T-helper 2 cell treated with Interferon-gamma antibody and Interleukin-4, amounts not matched to agents 5 μg/mL and 100 μg/mL, for 36 hours (primary cell): Measurements from ENCODE around the gene ATP5PB.

Source experiments
- DNase-seq: peaks from one replicate; pipeline ENCODE4 v3.0.0; 2021; ENCODE audit warnings: low spot score
- H3K27ac Mint-ChIP-seq: one replicate; pipeline ENCODE4 v1.8.0; 2021; ENCODE audit warnings: mild to moderate bottlenecking, mixed read lengths
- H3K27me3 Mint-ChIP-seq: one replicate; pipeline ENCODE4 v1.8.0; 2021; ENCODE audit warnings: low read depth, mixed read lengths
- H3K36me3 Mint-ChIP-seq: one replicate; pipeline ENCODE4 v1.8.0; 2021; ENCODE audit warnings: low read depth, mixed read lengths
- H3K4me1 Mint-ChIP-seq: one replicate; pipeline ENCODE4 v1.8.0; 2021; ENCODE audit warnings: low read depth, mixed read lengths
- H3K4me3 Mint-ChIP-seq: one replicate; pipeline ENCODE4 v1.8.0; 2022; ENCODE audit warnings: mild to moderate bottlenecking, moderate library complexity, mixed read lengths
- H3K9me3 Mint-ChIP-seq: one replicate; pipeline ENCODE4 v1.8.0; 2021; ENCODE audit warnings: mixed read lengths

ATP5PB gene

GRCh38 chr1:111490220-111490619 lies 41.0 kb downstream of the ATP5PB start:
- Mint-ChIP-seq H3K9me3 (peaks cover 10% of the 10 kb centered on the region), H3K36me3 (peaks cover 2% of the 10 kb centered on the region), H3K27me3 (no peaks in the 10 kb centered on the region), H3K4me1 (no peaks in the 10 kb centered on the region), H3K4me3 (no peak overlapping the region), H3K27ac (no peak overlapping the region)
- no peak for DNase-seq

- Mint-ChIP-seq H3K27ac (no peak overlapping the region), H3K27me3 (no peaks in the 10 kb centered on the region), H3K36me3 (peaks cover 6% of the 10 kb centered on the region), H3K4me3 (no peak overlapping the region), H3K4me1 (no peaks in the 10 kb centered on the region), H3K9me3 (peaks cover 17% of the 10 kb centered on the region)
- no peak for DNase-seq
Measured at GRCh38 chr1:111491070-111491469, 41.8 kb downstream of the ATP5PB start.

GRCh38 chr1:111496398-111496797 lies 47.1 kb downstream of the ATP5PB start:
- no peak overlapping the region for H3K27ac Mint-ChIP-seq
- no peaks in the 10 kb centered on the region for H3K27me3 Mint-ChIP-seq
- H3K4me1 Mint-ChIP-seq: peaks cover 21% of the 10 kb centered on the region
- H3K4me3 Mint-ChIP-seq: no peak overlapping the region
- peaks cover 32% of the 10 kb centered on the region for H3K9me3 Mint-ChIP-seq
- DNase-seq: no peak
- H3K36me3 Mint-ChIP-seq: peaks cover 16% of the 10 kb centered on the region

DNA sequence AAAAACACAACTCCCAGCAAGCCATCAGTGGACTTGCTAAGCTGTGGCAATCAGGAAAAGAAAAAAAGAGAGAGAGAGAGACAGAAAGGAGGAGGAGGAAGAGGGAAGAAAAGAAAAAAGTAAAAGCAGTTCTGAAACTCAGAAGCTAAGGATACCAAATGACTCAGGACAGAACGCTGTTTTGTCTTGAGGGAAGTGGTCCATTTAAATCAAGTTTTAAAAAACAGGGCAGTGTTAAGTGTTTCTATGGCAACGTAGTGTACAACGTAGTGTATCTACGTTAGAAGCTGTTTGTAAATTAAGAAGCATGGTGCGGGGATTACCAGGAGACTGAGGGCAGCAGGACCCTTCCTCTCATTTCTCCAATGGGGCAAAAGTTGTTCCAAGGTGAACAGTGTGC lies 48.3 kb downstream of the ATP5PB start:
- Mint-ChIP-seq H3K4me3 (no peak overlapping the region), H3K9me3 (peaks cover 32% of the 10 kb centered on the region), H3K36me3 (peaks cover 16% of the 10 kb centered on the region), H3K4me1 (peaks cover 27% of the 10 kb centered on the region), H3K27me3 (no peaks in the 10 kb centered on the region), H3K27ac (no peak overlapping the region)
- DNase-seq: no peak

GRCh38 chr1:111499026-111499785 lies 49.9 kb downstream of the ATP5PB start:
- DNase-seq: no peak
- Mint-ChIP-seq H3K4me1 (peaks cover 41% of the 10 kb centered on the region), H3K27me3 (no peaks in the 10 kb centered on the region)

DNA sequence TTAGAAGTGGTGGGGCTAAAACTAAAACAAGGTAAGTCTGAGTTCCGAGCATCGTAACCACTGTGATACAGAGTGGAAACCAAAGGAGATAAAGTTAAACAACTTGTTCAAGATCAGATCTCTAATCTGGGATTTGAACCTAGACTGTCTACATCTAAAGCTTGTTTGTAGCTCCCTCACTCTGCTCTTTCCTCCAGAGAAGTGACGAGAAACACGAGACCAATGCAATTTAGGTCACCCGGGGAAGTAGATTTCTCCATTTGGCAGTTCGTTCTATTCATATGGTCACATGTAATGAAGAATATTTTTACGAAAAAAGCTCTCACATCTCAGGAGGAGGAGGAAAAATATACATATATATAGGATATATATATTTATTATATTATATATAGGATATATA lies 52.4 kb downstream of the ATP5PB start:
- H3K9me3 Mint-ChIP-seq: peaks cover 10% of the 10 kb centered on the region
- peaks cover 7% of the 10 kb centered on the region for H3K36me3 Mint-ChIP-seq
- DNase-seq: no peak
- H3K4me3 Mint-ChIP-seq: no peak overlapping the region
- peaks cover 62% of the 10 kb centered on the region for H3K4me1 Mint-ChIP-seq
- H3K27ac Mint-ChIP-seq: no peak overlapping the region
- H3K27me3 Mint-ChIP-seq: no peaks in the 10 kb centered on the region

More at GRCh38 chr1:111499026-111499785, 49.9 kb downstream of the ATP5PB start:
- no peak overlapping the region for H3K4me3 Mint-ChIP-seq
- peaks cover 31% of the 10 kb centered on the region for H3K9me3 Mint-ChIP-seq
- no peak overlapping the region for H3K27ac Mint-ChIP-seq
- H3K36me3 Mint-ChIP-seq: peaks cover 16% of the 10 kb centered on the region

GRCh38 chr1:111503585-111504060 lies 54.4 kb downstream of the ATP5PB start, which contains the start of the genes ADORA3 and TMIGD3:
TSS of gene ADORA3 (minus strand) at chr1:111503633. CDS start at chr1:111503354, 279 bp downstream.
TSS of gene TMIGD3 (minus strand) at chr1:111503633. CDS start at chr1:111503354, 279 bp downstream.
- H3K9me3 Mint-ChIP-seq: no peaks in the 10 kb centered on the region
- peak within 1 kb of the TSS; percentile 79 for H3K27ac Mint-ChIP-seq
- no peak for DNase-seq
- H3K36me3 Mint-ChIP-seq: no peaks in the 10 kb centered on the region
- peaks cover 65% of the 10 kb centered on the region for H3K4me1 Mint-ChIP-seq
- H3K27me3 Mint-ChIP-seq: no peaks in the 10 kb centered on the region
- peak within 1 kb of the TSS; percentile 74 for H3K4me3 Mint-ChIP-seq

- H3K27ac Mint-ChIP-seq: no peak overlapping the region
- H3K4me1 Mint-ChIP-seq: peaks cover 66% of the 10 kb centered on the region
- H3K4me3 Mint-ChIP-seq: peak overlapping the region; percentile 74
- DNase-seq: no peak
- no peaks in the 10 kb centered on the region for H3K36me3 Mint-ChIP-seq
- no peaks in the 10 kb centered on the region for H3K9me3 Mint-ChIP-seq
- H3K27me3 Mint-ChIP-seq: no peaks in the 10 kb centered on the region
Measured at GRCh38 chr1:111504097-111504496, 54.8 kb downstream of the ATP5PB start.

DNA sequence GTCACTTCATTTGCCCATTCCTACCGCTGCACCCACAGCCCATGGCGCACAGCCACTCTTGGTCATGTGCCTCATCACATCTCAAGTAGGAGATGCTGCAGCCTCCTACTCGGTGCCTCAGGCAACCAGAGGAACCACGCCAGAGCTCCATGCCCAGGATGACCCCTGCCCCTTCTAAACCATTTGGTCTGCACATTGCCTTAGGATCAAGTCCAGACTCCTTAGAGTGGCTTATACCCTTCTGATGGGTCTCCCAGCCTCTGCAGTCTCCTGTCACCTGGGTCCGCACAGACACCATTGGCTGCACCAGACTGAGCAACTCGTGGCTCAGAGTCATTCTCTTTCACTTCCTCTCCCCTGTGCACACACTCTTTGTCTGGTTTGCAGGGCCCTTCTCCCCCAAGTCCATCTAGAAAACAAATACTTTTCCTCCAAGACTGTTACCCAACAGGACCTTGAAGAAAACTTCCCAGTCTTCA lies 56.4 kb downstream of the ATP5PB start:
- Mint-ChIP-seq H3K4me1 (peaks cover 69% of the 10 kb centered on the region), H3K4me3 (peak overlapping the region; percentile 37), H3K27ac (peak overlapping the region; percentile 76), H3K36me3 (no peaks in the 10 kb centered on the region), H3K27me3 (no peaks in the 10 kb centered on the region), H3K9me3 (no peaks in the 10 kb centered on the region)
- DNase-seq: no peak

DNA sequence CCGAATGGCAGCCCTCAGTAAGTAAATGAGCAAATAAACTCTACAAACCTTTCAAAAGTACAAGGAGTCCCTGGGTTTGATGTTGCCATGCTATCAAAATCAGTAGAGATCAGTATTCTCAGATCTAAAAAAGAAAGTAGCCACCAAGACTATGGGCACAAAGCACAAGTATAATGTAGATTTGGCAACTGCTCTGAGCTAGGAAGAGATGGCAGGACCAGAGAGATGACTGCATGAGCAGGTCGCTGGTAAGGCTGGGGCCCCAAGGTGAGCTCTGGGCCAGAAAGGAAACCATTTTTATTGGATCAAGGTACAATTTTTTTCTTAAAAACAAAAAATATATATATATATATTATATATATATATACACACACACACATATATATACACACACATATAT lies 57.3 kb downstream of the ATP5PB start:
- H3K27ac Mint-ChIP-seq: peak overlapping the region; percentile 76
- no peaks in the 10 kb centered on the region for H3K9me3 Mint-ChIP-seq

GRCh38 chr1:111507411-111508201 lies 58.3 kb downstream of the ATP5PB start:
- Mint-ChIP-seq H3K27ac (peak overlapping the region; percentile 87), H3K4me1 (peaks cover 56% of the 10 kb centered on the region), H3K27me3 (no peaks in the 10 kb centered on the region), H3K4me3 (peak overlapping the region; percentile 64), H3K9me3 (no peaks in the 10 kb centered on the region), H3K36me3 (no peaks in the 10 kb centered on the region)
- DNase-seq: peak; percentile 68

More for the DNA sequence above, 57.3 kb downstream of the ATP5PB start:
- no peaks in the 10 kb centered on the region for H3K36me3 Mint-ChIP-seq
- no peak overlapping the region for H3K4me3 Mint-ChIP-seq
- no peak for DNase-seq
- no peaks in the 10 kb centered on the region for H3K27me3 Mint-ChIP-seq
- peaks cover 60% of the 10 kb centered on the region for H3K4me1 Mint-ChIP-seq

DNA sequence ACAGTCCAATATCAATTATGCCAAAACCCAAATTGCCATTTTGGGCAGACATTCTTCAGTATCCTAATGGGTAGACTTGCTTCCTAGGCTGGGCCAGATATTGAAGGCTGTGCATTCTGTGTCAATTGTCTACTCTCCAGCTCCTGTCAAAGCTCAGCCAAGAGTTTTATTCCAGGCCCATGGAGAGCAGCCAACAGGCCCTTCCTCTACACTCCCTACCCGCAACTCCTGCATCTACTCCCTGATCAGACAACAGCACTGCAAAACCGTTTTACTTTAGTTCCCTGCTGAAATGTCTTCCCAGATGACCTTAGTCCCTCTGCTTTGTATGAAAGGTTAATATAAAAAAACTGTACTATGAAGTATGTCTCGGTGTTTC lies 60.7 kb downstream of the ATP5PB start:
- peaks cover 43% of the 10 kb centered on the region for H3K4me1 Mint-ChIP-seq
- H3K4me3 Mint-ChIP-seq: no peak overlapping the region

DNA sequence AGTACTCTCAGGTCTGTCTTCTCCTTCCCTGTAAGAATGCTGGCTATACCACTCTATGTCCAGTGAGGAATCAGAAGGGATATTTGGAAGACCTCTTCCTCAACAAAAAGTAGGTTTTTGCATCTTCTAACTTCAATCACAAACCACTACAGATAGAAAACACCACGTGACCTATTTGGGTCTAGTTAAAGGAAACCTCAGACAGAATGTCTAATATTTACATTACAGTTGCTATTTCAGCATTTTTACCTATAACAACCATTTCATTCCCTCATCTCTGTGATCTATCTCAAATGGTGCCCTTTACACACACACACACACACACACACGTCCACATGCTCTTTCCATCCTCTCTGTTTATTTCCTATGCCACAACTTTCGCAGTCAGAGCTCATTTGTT lies 62.1 kb downstream of the ATP5PB start:
- no peaks in the 10 kb centered on the region for H3K36me3 Mint-ChIP-seq
- H3K9me3 Mint-ChIP-seq: no peaks in the 10 kb centered on the region
- no peak for DNase-seq
- no peak overlapping the region for H3K4me3 Mint-ChIP-seq
- H3K27ac Mint-ChIP-seq: no peak overlapping the region
- H3K27me3 Mint-ChIP-seq: no peaks in the 10 kb centered on the region
- peaks cover 36% of the 10 kb centered on the region for H3K4me1 Mint-ChIP-seq

More for the DNA sequence above, 60.7 kb downstream of the ATP5PB start:
- Mint-ChIP-seq H3K27me3 (no peaks in the 10 kb centered on the region), H3K36me3 (no peaks in the 10 kb centered on the region), H3K27ac (no peak overlapping the region), H3K9me3 (no peaks in the 10 kb centered on the region)
- no peak for DNase-seq
